ENCODE data around the gene POTEB2.
"Not testable (repeated sequence)": the region's sequence is repeated elsewhere in the genome, so short reads cannot be mapped to it uniquely, and the experiment has no call there.

POTEB2 gene

DNA sequence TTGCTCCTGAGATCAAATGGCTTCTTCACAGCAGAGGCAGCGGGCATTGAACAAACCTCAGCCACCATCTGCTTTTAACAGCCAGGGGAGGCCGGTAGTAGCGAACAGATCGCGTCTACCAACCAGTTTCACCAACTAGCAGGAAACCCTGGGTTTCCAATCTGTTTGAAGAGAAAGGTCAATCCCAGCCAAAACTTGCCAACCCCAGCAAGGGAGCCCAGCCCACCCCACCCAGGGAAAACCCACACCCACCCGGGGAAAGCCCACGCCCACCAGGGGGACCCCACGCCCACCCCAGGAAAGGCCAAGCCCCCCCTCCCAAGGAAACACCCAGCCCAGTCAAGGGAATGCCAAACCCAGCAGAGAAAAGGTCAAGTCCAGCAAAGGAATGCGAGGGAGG is at the start of gene POTEB2:
TSS of gene POTEB2 (minus strand) at position 101 of the 400 bp plus-strand sequence. CDS start at position 68, 33 bp downstream.
- DNase-seq: not testable (repeated sequence)

DNA sequence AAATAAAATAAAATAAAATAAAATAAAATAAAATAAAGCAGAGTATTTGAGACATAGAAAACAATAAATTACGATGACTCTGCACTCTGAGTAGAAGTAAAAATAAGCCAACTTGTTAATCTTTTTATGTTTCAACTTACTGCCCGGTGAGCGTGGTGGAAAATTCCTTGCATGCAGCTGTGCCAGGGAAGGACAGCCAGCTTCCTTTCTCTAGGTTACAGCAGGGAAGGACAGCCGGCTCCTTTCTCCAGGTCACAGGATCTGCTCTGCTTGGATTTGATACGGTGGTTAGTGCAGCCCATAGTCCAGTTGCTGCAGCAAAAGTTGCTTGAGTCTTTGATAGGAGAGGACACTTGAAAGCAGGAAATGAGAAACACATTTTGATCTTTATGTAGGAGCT is 13.8 kb upstream of the POTEB2 start:
- DNase-seq: not testable (repeated sequence)

DNA sequence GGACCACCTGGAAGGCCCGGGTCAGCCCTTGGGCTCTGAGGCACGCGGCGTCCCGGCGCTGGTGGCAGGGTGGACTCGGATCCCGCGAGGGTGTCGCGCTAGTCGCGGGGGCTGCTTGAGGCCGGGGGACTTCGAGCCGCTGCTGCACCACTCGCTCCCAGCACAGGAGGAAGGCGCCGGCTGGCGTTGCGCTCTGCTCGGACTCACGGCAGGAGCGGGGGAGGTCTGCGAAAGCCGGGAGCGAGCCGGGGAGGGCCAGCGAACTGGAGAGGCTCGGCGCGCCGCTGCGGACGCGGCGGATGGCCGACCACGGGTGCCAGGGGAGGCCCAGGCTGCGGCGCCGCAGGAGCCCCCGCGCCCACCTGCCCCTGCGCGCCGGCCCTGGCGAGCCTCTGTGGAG is 12.3 kb upstream of the POTEB2 start:
- peak in 1 of 2 donors; percentile 0 for DNase-seq

DNA sequence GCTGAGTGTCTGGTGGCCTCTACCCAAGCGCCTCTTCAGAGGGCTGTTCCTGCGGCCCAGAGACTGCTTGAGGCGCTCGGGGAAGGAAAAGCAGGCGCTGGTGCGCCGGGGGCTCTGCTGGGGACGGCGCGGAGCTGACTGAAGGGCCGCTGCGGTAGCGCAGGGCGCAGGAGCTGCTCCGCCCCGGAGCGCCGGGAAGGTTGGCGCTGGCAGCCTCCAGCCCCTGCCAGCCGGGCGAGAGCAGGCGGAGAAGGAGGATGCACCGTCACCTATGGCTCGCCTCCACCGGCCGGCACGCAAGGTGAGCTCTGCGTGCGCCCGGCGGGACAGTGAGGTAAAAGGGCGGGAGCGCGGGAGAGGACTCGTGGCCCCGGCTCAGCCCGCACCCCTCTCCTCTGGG is 11.7 kb upstream of the POTEB2 start:
- DNase-seq: not testable (repeated sequence)

All from CD4-positive, alpha-beta T cell treated with Interleukin-1 beta for 1 hour (primary cell).